Chondrocyte (in vitro differentiated cells): ENCODE data around the gene APP. TPM values are rescaled to one million over a fixed set of nuclear protein-coding genes. Genes with fewer than 3 reads are reported as not detected.
"Not testable (repeated sequence)": the region's sequence is repeated elsewhere in the genome, so short reads cannot be mapped to it uniquely, and the experiment has no call there.

Experiments
- DNase-seq: peaks from one replicate; pipeline ENCODE4 v3.0.0; 2021; ENCODE audit warnings: mixed read lengths, low spot score
- H3K27ac Mint-ChIP-seq: one replicate; pipeline ENCODE4 v1.8.0; 2021; ENCODE audit warnings: mild to moderate bottlenecking, moderate library complexity, mixed read lengths; ENCODE audit not compliant: unreplicated experiment
- H3K27me3 Mint-ChIP-seq: 2 replicates; pipeline ENCODE4 v1.8.0; 2021; ENCODE audit warnings: low read depth, mixed read lengths
- H3K36me3 Mint-ChIP-seq: 2 replicates; pipeline ENCODE4 v1.8.0; 2021; ENCODE audit warnings: low read depth, mixed read lengths
- H3K4me1 Mint-ChIP-seq: 2 replicates; pipeline ENCODE4 v1.8.0; 2021; ENCODE audit warnings: low read depth, mild to moderate bottlenecking, mixed read lengths
- H3K4me3 Mint-ChIP-seq: one replicate; pipeline ENCODE4 v1.8.0; 2021; ENCODE audit warnings: mild to moderate bottlenecking, moderate library complexity, mixed read lengths; ENCODE audit not compliant: unreplicated experiment
- H3K9me3 Mint-ChIP-seq: 2 replicates; pipeline ENCODE4 v1.8.0; 2021; ENCODE audit warnings: low read depth, mixed read lengths
- total RNA-seq: library from RNA; stranded (reverse); gene quantifications from 3 replicates; pipeline ENCODE4 v1.2.1, GENCODE V29; 2021
- TF ChIP-seq, protein P1 (sequence below): fragments of 200-600 bp; sonication (generic); IDR thresholded peaks from 2 replicates; pipeline ENCODE4 v1.5.0; 2021; ENCODE audit warnings: antibody characterized with exemption, mild to moderate bottlenecking, moderate library complexity

The APP gene
- total RNA-seq, 1 donor from 2014 or later: 442 TPM

DNA sequence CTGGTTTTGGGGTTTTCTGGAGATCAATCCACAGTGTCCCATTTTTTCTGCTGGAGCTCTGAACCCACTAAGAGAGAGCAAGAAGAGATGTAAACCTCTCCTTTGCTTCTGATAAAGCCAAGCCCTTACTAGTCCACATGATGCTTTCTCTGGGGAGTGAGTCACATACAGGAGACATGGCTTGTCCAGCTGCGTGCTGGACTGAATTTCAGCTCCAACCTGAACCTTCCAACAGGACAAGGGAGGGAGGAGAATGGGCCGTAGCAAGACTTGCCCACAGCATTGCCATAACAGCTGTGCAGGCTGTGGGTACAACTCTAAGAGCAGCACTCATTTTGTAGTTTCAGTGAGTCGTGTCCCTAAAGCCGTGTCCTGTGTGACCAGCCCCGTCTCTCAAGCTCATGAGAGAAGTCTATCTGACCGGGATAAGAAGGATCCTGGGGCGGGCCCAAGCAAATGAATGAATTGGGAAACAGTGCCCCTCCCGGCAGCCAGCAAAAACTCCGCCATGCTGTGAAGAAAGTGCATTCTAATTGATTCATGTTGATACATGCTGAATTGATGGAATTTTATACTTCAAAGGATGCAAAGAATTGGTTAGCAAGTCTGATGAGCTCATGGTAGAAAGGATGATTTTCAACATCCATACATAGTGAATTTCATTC, 240.6 kb downstream of the APP start:
- peaks cover 31% of the 10 kb centered on the region for H3K4me1 Mint-ChIP-seq
- H3K36me3 Mint-ChIP-seq: peaks cover 3% of the 10 kb centered on the region
- TF ChIP-seq, protein P1, sequence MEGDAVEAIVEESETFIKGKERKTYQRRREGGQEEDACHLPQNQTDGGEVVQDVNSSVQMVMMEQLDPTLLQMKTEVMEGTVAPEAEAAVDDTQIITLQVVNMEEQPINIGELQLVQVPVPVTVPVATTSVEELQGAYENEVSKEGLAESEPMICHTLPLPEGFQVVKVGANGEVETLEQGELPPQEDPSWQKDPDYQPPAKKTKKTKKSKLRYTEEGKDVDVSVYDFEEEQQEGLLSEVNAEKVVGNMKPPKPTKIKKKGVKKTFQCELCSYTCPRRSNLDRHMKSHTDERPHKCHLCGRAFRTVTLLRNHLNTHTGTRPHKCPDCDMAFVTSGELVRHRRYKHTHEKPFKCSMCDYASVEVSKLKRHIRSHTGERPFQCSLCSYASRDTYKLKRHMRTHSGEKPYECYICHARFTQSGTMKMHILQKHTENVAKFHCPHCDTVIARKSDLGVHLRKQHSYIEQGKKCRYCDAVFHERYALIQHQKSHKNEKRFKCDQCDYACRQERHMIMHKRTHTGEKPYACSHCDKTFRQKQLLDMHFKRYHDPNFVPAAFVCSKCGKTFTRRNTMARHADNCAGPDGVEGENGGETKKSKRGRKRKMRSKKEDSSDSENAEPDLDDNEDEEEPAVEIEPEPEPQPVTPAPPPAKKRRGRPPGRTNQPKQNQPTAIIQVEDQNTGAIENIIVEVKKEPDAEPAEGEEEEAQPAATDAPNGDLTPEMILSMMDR: no peak
- H3K4me3 Mint-ChIP-seq: no peak overlapping the region
- no peak for DNase-seq
- no peaks in the 10 kb centered on the region for H3K9me3 Mint-ChIP-seq
- H3K27me3 Mint-ChIP-seq: no peaks in the 10 kb centered on the region
- H3K27ac Mint-ChIP-seq: no peak overlapping the region

DNA sequence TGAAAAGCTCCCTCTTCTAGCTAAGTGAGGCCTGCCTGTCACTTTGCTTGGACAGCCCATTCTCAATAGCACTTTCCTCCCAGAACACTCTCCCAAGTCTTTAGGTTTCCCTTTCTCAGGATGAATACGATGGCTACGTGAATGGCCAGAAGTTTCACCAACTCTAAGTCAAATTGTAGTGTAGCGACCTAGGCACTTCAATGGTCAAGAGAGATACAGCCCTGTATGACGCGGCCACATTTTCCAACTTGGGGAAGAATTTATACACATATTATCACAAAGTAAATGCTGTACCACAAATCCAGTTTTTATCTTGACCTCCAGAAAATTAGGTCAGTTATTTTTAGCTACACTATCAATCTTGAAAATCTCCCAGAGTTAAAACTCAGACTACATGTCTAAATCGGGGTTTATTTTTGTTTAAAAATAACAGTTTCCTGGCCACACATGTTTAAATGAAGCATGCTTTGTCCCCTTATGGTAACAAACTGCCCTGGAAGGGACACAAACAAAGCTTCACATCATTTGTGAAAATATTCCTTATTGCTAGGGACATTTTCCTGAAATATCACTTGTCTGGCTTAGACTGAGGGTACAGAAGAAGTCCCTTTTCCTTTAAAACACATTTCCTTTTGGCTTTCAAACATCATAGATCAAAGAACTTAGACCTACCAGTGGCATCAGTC, 243.2 kb downstream of the APP start:
- Mint-ChIP-seq H3K9me3 (no peaks in the 10 kb centered on the region), H3K27me3 (no peaks in the 10 kb centered on the region), H3K4me1 (peaks cover 22% of the 10 kb centered on the region), H3K27ac (no peak overlapping the region), H3K36me3 (peaks cover 1% of the 10 kb centered on the region), H3K4me3 (no peak overlapping the region)
- no peak for DNase-seq
- TF ChIP-seq, protein P1: no peak

DNA sequence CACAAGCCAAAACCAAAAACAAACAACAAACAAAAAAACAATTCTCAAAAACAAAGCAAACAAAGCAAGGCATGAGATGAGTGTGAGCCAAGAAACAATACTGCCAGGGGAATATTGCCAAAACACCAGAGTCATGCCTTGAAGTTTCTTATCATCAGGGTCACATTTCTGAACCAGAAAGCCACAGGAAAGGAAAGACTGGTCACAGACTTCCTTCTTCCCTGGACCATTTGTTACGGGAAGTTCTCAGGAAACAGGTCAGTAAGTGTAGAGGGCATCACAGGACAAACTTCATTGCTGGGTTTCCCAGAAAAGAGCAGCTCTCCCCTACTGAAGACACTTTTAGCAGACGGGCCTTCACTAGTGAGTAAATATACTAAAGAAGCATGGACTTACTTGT, 244.6 kb downstream of the APP start:
- TF ChIP-seq, protein P1: no peak
- Mint-ChIP-seq H3K27me3 (no peaks in the 10 kb centered on the region), H3K27ac (no peak overlapping the region), H3K4me3 (no peak overlapping the region), H3K4me1 (peaks cover 22% of the 10 kb centered on the region), H3K9me3 (no peaks in the 10 kb centered on the region), H3K36me3 (peaks cover 1% of the 10 kb centered on the region)
- no peak for DNase-seq

DNA sequence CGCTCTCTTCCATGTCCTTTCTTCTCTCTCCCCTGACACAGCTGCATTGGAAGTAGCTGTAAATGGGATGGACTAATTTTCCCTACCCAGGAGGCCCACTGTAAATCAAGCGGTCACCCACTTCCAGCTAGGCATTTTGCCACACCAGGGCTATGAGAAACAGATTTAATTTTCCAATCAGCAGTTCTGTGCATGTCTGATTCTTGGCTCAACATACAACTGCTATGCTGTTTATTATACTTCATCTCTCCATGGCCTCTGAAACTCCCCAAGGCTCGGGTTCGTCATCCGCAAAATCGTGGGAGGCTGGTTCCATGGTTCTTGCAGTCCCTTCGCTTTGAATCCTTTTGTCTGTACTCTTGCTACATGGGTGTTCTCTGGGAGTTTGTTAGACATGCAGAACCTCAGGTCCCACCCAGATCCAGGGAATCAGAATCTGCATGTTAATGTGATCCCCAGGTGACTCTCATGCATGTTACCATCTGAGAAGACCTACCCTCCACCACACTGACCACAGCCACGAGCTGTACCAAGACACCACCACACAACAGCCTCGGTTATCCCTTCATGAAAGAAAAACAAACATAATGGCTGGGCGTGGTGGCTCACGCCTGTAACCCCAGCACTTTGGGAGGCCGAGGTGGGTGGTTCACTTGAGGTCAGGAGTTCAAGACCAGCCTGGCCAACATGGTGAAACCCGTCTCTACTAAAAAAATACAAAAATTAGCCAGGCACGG, 245.3 kb downstream of the APP start:
- no peaks in the 10 kb centered on the region for H3K27me3 Mint-ChIP-seq
- no peaks in the 10 kb centered on the region for H3K9me3 Mint-ChIP-seq
- no peak overlapping the region for H3K27ac Mint-ChIP-seq
- H3K4me1 Mint-ChIP-seq: peaks cover 21% of the 10 kb centered on the region
- no peak overlapping the region for H3K4me3 Mint-ChIP-seq
- DNase-seq: no peak
- peaks cover 1% of the 10 kb centered on the region for H3K36me3 Mint-ChIP-seq
- TF ChIP-seq, protein P1: no peak

DNA sequence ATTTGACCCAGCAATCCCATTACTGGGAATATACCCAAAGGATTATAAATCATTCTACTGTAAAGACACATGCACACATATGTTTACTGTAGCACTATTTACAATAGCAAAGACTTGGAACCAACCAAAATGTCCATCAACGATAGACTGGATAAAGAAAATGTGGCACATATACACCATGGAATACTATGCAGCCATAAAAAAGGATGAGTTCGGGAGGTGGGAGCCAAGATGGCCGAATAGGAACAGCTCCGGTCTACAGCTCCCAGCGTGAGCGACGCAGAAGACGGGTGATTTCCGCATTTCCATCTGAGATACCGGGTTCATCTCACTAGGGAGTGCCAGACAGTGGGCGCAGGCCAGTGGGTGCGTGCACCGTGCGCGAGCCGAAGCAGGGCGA, 252.4 kb downstream of the APP start:
- DNase-seq, H3K4me1 Mint-ChIP-seq, H3K36me3 Mint-ChIP-seq, H3K4me3 Mint-ChIP-seq, H3K9me3 Mint-ChIP-seq, H3K27ac Mint-ChIP-seq, H3K27me3 Mint-ChIP-seq: not testable (repeated sequence)
